TTC549 (cell line): ENCODE results near the gene MAT2A.
"Not testable (repeated sequence)": the region's sequence is repeated elsewhere in the genome, so short reads cannot be mapped to it uniquely, and the experiment has no call there.

Experiments
- FAIRE-seq: peaks from 2 replicates; lab custom pipeline; 2012; peaks lifted over from hg19 to GRCh38; lab: Jason Lieb, UNC

MAT2A gene

DNA sequence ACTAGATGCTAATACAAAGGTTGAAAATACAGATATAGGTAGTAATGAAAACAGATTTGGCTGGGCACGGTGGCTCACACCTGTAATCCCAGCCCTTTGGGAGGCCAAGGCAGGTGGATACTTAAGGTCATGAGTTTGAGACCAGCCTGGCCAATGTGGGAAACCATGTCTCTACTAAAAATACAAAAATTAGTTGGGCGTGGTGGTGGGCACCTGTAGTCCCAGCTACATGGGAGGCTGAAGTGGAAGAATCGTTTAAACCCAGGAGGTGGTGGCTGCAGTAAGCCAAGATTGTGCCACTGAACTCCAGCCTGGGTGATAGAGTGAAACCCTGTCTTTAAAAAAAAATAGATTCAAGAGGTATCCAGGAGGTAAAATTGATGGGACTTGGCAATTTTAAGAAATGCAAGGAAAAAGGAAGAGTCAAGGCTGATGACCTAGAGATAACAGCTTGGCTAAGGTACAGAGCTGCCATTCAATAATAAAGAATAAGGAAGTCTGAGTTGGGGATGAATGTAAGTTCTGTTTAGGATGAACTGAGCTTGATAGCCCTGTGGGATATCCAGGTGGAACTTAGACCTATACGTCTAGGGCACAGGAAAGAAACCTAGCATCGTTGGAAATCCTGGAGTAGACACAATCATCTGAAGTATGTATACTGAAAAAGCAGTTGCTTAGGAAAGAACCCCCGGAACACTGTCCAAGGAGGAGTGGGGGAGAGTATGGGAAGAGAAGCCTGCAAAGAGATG lies 9.1 kb downstream of the MAT2A start:
- no peak for FAIRE-seq

- no peak for FAIRE-seq
Observed at GRCh38 chr2:85548608-85548900, 9.6 kb downstream of the MAT2A start.

DNA sequence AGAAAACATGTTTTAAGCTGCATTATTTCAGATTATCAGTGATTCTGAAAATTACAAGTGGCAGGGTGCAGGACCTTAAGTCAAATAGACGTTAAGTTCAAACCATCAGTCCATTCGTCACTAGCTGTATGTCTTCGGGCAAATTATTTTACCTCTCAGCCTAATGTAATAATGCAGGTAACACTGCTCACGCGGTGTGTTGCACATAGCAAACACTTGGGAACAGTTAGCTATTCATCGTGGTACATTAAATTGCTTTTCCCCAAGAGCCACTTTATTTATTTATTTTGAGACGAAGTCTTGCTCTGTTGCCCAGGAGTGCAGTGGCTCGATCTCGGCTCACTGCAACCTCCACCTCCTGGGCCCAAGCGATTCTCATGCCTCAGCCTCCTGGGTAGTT lies 10.1 kb downstream of the MAT2A start:
- no peak for FAIRE-seq

- no peak for FAIRE-seq
Observed at GRCh38 chr2:85549826-85550225, 10.9 kb downstream of the MAT2A start.

- no peak for FAIRE-seq
Observed at GRCh38 chr2:85550486-85550885, 11.5 kb downstream of the MAT2A start.

- FAIRE-seq = peak; percentile 53
Observed at GRCh38 chr2:85551698-85552678, 13.0 kb downstream of the MAT2A start.

DNA sequence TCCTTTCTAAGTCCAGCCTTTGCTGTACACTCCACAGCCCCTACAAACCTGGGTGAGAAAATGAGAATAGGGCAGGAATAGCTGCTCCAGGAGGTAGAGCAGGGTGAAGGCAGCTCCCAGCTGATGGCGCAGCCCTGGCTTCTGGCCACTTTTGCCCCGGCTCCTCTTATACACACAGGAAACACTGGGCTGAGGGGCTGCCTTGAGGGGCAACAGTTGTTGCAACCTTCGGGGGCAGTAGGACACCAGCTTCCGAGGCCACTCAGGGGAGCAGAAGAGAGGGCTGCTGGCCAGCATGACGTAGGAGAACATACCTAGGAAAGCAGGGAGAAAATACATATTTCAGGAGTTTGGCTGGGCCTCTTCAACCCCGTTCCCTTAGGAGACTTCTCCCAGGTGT lies 14.2 kb downstream of the MAT2A start:
- no peak for FAIRE-seq

DNA sequence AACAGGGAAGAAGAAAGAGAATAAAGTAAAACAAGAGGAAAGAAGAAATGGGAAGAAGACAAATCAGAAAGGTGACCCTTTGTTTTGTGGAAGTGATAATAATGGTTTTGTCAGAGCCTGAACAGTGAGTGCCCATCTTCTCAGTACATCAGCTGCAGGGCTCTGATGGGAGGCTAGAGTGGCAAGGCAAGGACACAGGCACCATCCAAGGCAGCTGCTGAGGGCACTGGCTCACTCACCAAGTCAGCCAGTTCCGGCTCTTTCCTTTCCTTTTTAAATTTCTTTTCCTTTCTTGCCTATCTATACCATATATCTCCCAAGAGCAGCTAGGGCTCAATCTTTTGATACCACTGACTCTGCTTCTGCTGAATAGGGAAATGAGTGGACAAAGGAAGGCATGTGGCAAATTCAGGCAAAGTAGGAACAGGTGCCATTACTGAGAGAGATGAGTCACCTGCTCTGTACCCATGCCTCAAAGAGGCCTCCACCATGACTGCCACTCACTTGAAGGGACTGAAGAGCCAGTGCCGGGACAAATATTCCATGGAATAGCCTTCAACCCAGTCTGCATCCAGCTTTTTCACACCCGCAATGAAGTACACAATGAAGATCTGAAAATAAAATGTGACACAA lies 16.1 kb downstream of the MAT2A start:
- no peak for FAIRE-seq

DNA sequence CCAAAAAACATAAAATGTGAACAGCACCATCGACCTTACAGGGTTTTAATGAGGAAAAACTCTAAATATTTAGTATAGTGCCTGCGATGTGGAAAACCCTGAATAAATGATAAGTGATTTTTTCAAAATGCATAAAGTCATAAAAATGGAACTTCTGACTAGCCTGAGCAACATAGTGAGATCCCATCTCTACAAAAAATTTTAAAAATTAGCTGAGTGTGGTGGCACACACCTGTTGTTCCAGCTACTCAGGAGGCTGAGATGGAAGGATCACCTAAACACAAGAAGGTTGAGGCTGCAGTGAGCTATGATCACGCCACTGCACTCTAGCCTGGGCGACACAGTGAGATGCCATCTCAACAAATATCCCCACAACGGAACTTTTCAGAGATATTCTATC lies 18.2 kb downstream of the MAT2A start:
- no peak for FAIRE-seq

GRCh38 chr2:85558160-85558559 lies 19.2 kb downstream of the MAT2A start:
- FAIRE-seq = no peak

DNA sequence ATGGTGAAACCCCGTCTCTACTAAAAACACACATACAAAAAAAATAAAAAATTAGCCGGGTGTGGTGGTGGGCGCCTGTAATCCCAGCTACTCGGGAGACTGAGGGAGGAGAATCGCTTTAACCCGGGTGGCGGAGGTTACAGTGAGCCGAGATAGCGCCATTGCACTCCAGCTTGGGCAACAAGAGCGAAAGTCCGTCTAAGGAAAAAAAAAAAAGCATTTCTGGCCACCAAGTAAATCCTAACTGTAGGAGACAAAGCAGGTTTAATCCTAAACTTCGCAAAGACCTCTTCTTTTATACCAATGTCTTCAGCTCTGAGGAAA lies 21.4 kb downstream of the MAT2A start:
- not testable (repeated sequence) for FAIRE-seq

DNA sequence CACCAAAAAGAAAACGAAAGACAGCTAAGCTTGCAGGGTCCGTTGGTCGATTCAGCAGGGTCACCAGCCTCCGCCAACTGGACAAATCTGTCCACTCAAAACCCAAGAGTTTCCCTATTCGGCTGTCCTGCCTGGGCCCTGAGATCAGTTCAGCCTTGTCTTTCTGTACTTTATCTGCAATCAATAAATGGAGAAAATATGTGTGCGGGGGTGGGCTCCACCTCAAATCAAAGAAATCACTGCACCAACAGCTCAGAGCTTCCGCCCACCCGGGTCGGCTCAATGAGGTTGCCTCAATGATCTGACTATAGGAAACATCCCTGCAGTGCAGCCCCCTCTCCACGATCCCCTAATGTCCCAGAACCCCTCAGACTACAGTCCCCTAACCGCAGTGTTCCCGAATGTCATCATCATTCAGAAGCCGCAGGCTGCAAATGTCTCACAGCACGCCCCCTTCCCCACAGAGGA lies 21.9 kb downstream of the MAT2A start:
- no peak for FAIRE-seq

- peak; percentile 61 for FAIRE-seq
Observed at GRCh38 chr2:85561280-85562212, 22.6 kb downstream of the MAT2A start, which contains the start of gene GGCX. TSS of gene GGCX (minus strand) at chr2:85561493. CDS start at chr2:85561428, 65 bp downstream.

- FAIRE-seq = no peak
Observed at GRCh38 chr2:85564144-85564563, 25.2 kb downstream of the MAT2A start.

- FAIRE-seq = no peak
Observed at GRCh38 chr2:85566265-85566664, 27.3 kb downstream of the MAT2A start.

DNA sequence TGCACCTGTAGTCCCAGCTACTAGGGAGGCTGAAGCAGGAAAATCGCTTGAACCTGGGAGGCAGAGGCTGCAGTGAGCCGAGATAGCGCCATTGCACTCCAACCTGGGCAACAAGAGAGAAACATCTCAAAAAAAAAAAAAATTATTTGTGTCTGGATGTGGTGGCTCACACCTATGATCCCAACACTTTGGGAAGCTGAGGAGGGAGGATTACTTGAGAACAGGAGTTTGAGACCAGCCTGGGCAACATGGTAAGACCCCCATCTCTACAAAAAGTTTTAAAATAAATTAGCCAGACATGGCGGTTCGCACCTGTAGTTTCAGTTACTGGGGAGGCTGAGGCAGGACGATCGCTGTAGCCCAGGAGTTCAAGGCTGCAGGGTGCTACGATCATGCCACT lies 36.8 kb downstream of the MAT2A start:
- no peak for FAIRE-seq

GRCh38 chr2:85577063-85577385 lies 38.1 kb downstream of the MAT2A start:
- FAIRE-seq = no peak

DNA sequence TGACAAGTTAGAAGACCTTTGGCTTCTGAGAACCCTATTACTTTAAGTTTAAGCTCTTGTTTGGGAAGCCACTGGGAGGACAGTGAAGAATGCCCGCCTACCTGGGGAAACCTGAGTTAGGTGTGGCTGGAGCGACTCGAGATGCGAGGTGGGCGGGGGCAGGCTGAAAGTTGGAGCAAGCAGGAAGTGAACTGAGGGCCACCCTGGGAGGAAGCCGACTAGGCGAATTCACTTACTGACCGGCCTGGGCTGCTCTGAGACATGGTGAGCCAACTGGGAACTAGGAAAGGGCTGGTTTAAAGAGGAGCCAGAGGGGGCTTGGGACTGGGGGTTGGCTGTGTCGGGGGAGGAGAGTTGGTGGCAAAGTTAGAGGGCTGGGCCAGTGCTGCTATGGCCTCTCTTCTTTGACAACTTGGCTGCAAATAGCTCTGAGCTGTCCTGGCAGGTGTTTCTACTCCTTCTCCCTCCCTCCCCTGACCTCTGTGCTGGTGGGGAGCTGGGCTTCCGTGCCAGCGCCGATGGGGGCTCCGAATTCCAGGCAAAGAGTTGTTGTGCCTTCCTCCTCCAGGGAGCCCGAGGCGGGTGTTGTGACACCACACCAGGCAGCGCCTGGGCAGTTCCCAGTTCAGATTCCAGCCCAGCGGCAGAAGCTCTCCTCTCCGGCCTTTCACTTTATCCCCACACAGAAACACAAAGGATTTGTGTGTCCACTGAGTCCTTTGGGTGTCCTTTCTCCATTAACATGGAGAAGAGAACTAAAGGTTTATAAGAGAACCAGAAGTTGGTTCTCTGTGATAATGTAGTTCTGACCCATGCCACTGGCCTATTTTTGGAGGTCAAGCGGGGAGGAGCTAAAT lies 38.6 kb downstream of the MAT2A start, which contains the start of gene VAMP8:
Gene VAMP8, plus strand, starts transcription at position 201 of the 857 bp plus-strand sequence. Its CDS starts 61 bp downstream, at position 262.
- no peak for FAIRE-seq

GRCh38 chr2:85578243-85579180 lies 39.5 kb downstream of the MAT2A start:
- FAIRE-seq = no peak
